CD14-positive monocyte (primary cell): ENCODE measurements around the gene NKAIN2. TPM values are rescaled to one million over a fixed set of nuclear protein-coding genes. Genes with fewer than 3 reads are reported as not detected.

Source experiments
- DNase-seq, 3 donors: peaks; one replicate each; pipeline ENCODE4 v3.0.0-alpha.2; 2011 to 2022
- H2AFZ ChIP-seq: 2 replicates; pipeline ENCODE4 v1.6.0; 2012; ENCODE audit warnings: mild to moderate bottlenecking, low read depth, low read length, inconsistent platforms; ENCODE audit not compliant: insufficient read depth, poor library complexity, severe bottlenecking
- H3K27ac ChIP-seq, 2 donors: 1 replicate in 1 of 2; 2 replicates in 1 of 2; pipeline ENCODE4 v1.5.1; 2012 to 2013; ENCODE audit warnings: low read length in 2 of 2, control low read depth in 1 of 2, inconsistent platforms in 1 of 2, low read depth in 1 of 2, mild to moderate bottlenecking in 1 of 2
- H3K27me3 ChIP-seq, 2 donors: one replicate each; pipeline versions ENCODE4 v1.6.0 to v1.6.1; 2011 to 2013; ENCODE audit warnings: low read length in 2 of 2; ENCODE audit not compliant: control insufficient read depth in 2 of 2, insufficient read depth in 2 of 2
- H3K36me3 ChIP-seq, 2 donors: replicated peaks in 1 of 2; 1 replicate in 1 of 2; 2 replicates in 1 of 2; pipeline versions ENCODE4 v1.5.1 to v1.6.1; 2012 to 2013; ENCODE audit warnings: low read length in 2 of 2, control low read depth in 1 of 2, inconsistent platforms in 1 of 2, mild to moderate bottlenecking in 1 of 2; ENCODE audit not compliant: insufficient read depth in 2 of 2, control insufficient read depth in 1 of 2
- H3K4me1 ChIP-seq, 2 donors: 1 replicate in 1 of 2; 2 replicates in 1 of 2; pipeline versions ENCODE4 v1.5.1 to v1.6.1; 2012 to 2013; ENCODE audit warnings: low read length in 2 of 2, control low read depth in 1 of 2, inconsistent platforms in 1 of 2, mild to moderate bottlenecking in 1 of 2, moderate library complexity in 1 of 2; ENCODE audit not compliant: insufficient read depth in 2 of 2, control insufficient read depth in 1 of 2
- H3K4me2 ChIP-seq: replicated peaks from 2 replicates; pipeline ENCODE3; 2012; ENCODE audit warnings: low read length, moderate library complexity, mild to moderate bottlenecking; ENCODE audit not compliant: poor library complexity, severe bottlenecking; ENCODE audit errors: extremely low read depth
- H3K4me3 ChIP-seq, 3 experiments: fragments of 200-600 bp in 1 of 3; sonication (generic) in 1 of 3; replicated peaks in 1 of 3; 1 replicate in 2 of 3; 2 replicates in 1 of 3; pipeline ENCODE4 v1.5.1; 2011 to 2013; ENCODE audit warnings: low read length in 3 of 3, mild to moderate bottlenecking in 3 of 3, control low read depth in 2 of 3, low read depth in 2 of 3, inconsistent platforms in 1 of 3, moderate library complexity in 1 of 3
- H3K79me2 ChIP-seq: 2 replicates; pipeline ENCODE4 v1.6.0; 2012; ENCODE audit warnings: mild to moderate bottlenecking, control low read depth, inconsistent platforms, low read length, moderate library complexity; ENCODE audit not compliant: insufficient read depth
- H3K9ac ChIP-seq: 2 replicates; pipeline ENCODE4 v1.6.0; 2017; ENCODE audit warnings: low read length, mild to moderate bottlenecking; ENCODE audit not compliant: insufficient read depth, poor library complexity, severe bottlenecking
- H3K9me3 ChIP-seq, 2 donors: replicated peaks in 1 of 2; 1 replicate in 1 of 2; 2 replicates in 1 of 2; pipeline versions ENCODE4 v1.5.1 to v1.6.1; 2012 to 2013; ENCODE audit warnings: low read length in 2 of 2, control low read depth in 1 of 2; ENCODE audit not compliant: control insufficient read depth in 1 of 2, insufficient read depth in 1 of 2
- H4K20me1 ChIP-seq: 2 replicates; pipeline ENCODE4 v1.6.0; 2012; ENCODE audit warnings: mild to moderate bottlenecking, low read length, control low read depth, moderate library complexity; ENCODE audit not compliant: insufficient read depth
- H3K27ac Mint-ChIP-seq, 7 donors: one replicate each; pipeline ENCODE4 v1.8.0; 2020; ENCODE audit warnings: mild to moderate bottlenecking in 7 of 7, mixed read lengths in 7 of 7, moderate library complexity in 6 of 7, inconsistent platforms in 2 of 7
- H3K27me3 Mint-ChIP-seq, 3 donors: one replicate each; pipeline ENCODE4 v1.8.0; 2021 to 2022; ENCODE audit warnings: low read depth in 3 of 3, mild to moderate bottlenecking in 3 of 3, mixed read lengths in 3 of 3, moderate library complexity in 3 of 3, inconsistent platforms in 1 of 3
- H3K36me3 Mint-ChIP-seq, 2 donors: one replicate each; pipeline ENCODE4 v1.8.0; 2020; ENCODE audit warnings: mixed read lengths in 2 of 2, inconsistent platforms in 1 of 2, mild to moderate bottlenecking in 1 of 2
- H3K4me1 Mint-ChIP-seq: one replicate; pipeline ENCODE4 v1.8.0; 2020; ENCODE audit warnings: mild to moderate bottlenecking, mixed read lengths
- H3K4me3 Mint-ChIP-seq, 2 donors: one replicate each; pipeline ENCODE4 v1.8.0; 2020; ENCODE audit warnings: mild to moderate bottlenecking in 2 of 2, mixed read lengths in 2 of 2, moderate library complexity in 1 of 2
- H3K9me3 Mint-ChIP-seq, 7 donors: one replicate each; pipeline ENCODE4 v1.8.0; 2020 to 2022; ENCODE audit warnings: mixed read lengths in 7 of 7, mild to moderate bottlenecking in 6 of 7, moderate library complexity in 6 of 7, inconsistent platforms in 2 of 7
- CTCF ChIP-seq: fragments of 200-600 bp; IDR thresholded peaks from one replicate; pipeline ENCODE4 v1.8.0; 2022; ENCODE audit warnings: antibody characterized with exemption, mild to moderate bottlenecking
- WGBS: methylation state at CpG from one replicate; pipeline ENCODE4 v1.1.5; 2013; ENCODE audit warnings: missing lambda C conversion rate; ENCODE audit not compliant: insufficient coverage; 5-methylcytosine and 5-hydroxymethylcytosine counted together
- intact Hi-C, 2 donors: fragments of 100-400 bp; cut with micrococcal nuclease; formaldehyde crosslinking; loops; one replicate each; pipeline versions ENCODE4 v1.15.0 to v1.15.1; 2023
- polyA plus RNA-seq, 3 donors: library from polyadenylated mRNA; depleted of rRNA in 1 of 3; unstranded in 2 of 3; stranded (reverse) in 1 of 3; fragments of 300-500 nt in 2 of 3; fragments of >200 nt in 1 of 3; fragmentation: Illumina TruSeq in 2 of 3; gene quantifications; 1 replicate in 2 of 3; 2 replicates in 1 of 3; pipeline ENCODE4 v1.2.3, GENCODE V29; 2012 to 2021

NKAIN2 gene
- polyA plus RNA-seq, 3 donors, result not detected

- TF ChIP-seq CTCF, result no peak
- no peak overlapping the region for H3K27ac Mint-ChIP-seq
These were observed 270.3 kb downstream of the NKAIN2 start for GRCh38 chr6:124073820-124074587.

GRCh38 chr6:124074606-124075005 is 270.9 kb downstream of the NKAIN2 start:
- Mint-ChIP-seq H3K4me1 (no peaks in the 10 kb centered on the region), H3K9me3 (peaks cover 0 to 3% (median 0%) of the 10 kb centered on the region in 7 donors), H3K27me3 (peaks cover 0 to 3% (median 0%) of the 10 kb centered on the region in 3 donors), H3K36me3 (no peaks in the 10 kb centered on the region), H3K4me3 (no peak overlapping the region), H3K27ac (no peak overlapping the region)
- no CpG with 5 or more reads among the region's 5 CpGs for WGBS
- no peak for TF ChIP-seq CTCF
- no peaks in the 10 kb centered on the region for H3K36me3 ChIP-seq
- DNase-seq, result no peak
- intact Hi-C loops, result no loop called here
- H3K4me1 ChIP-seq, result no peaks in the 10 kb centered on the region
- no peaks in the 10 kb centered on the region for H3K27me3 ChIP-seq
- H3K4me3 ChIP-seq, result no peak overlapping the region
- no peak overlapping the region for H2AFZ ChIP-seq
- H3K9ac ChIP-seq, result no peak overlapping the region
- H3K9me3 ChIP-seq, result no peaks in the 10 kb centered on the region
- no peaks in the 10 kb centered on the region for H4K20me1 ChIP-seq
- no peak overlapping the region for H3K4me2 ChIP-seq
- H3K27ac ChIP-seq, result no peak overlapping the region
- no peaks in the 10 kb centered on the region for H3K79me2 ChIP-seq

More at GRCh38 chr6:124073820-124074587, 270.3 kb downstream of the NKAIN2 start:
- Histone ChIP-seq H2AFZ (no peak overlapping the region), H3K4me3 (no peak overlapping the region), H4K20me1 (no peaks in the 10 kb centered on the region), H3K9me3 (no peaks in the 10 kb centered on the region), H3K9ac (no peak overlapping the region), H3K27ac (no peak overlapping the region), H3K4me2 (no peak overlapping the region), H3K4me1 (no peaks in the 10 kb centered on the region), H3K27me3 (no peaks in the 10 kb centered on the region), H3K79me2 (no peaks in the 10 kb centered on the region), H3K36me3 (no peaks in the 10 kb centered on the region)
- Mint-ChIP-seq H3K4me3 (no peak overlapping the region), H3K9me3 (peaks cover 0 to 2% (median 0%) of the 10 kb centered on the region in 7 donors), H3K4me1 (no peaks in the 10 kb centered on the region), H3K36me3 (no peaks in the 10 kb centered on the region), H3K27me3 (peaks cover 0 to 2% (median 0%) of the 10 kb centered on the region in 3 donors)
- no peak for DNase-seq
- intact Hi-C loops, result no loop called here
- WGBS, result 88% methylated on average over 4 of the region's 6 CpGs
